PC-3 (cell line): Measurements from ENCODE around the gene GNPDA1.
A peak's percentile ranks its signal among the peaks of the same experiment; 100 is the strongest.

ENCODE experiments used
- EZH2 ChIP-seq: fragments of 300-600 bp; sonication (generic); IDR thresholded peaks from one replicate; pipeline ENCODE4 v1.6.1; 2017; ENCODE audit warnings: antibody characterized with exemption, mild to moderate bottlenecking, low read length; ENCODE audit not compliant: unreplicated experiment
- TF ChIP-seq, protein P1 (sequence below): fragments of 300-600 bp; sonication (generic); conservative IDR thresholded peaks from 2 replicates; pipeline ENCODE4 v1.5.1; 2017; ENCODE audit warnings: antibody characterized with exemption, low read depth, mild to moderate bottlenecking, low read length

DNA sequence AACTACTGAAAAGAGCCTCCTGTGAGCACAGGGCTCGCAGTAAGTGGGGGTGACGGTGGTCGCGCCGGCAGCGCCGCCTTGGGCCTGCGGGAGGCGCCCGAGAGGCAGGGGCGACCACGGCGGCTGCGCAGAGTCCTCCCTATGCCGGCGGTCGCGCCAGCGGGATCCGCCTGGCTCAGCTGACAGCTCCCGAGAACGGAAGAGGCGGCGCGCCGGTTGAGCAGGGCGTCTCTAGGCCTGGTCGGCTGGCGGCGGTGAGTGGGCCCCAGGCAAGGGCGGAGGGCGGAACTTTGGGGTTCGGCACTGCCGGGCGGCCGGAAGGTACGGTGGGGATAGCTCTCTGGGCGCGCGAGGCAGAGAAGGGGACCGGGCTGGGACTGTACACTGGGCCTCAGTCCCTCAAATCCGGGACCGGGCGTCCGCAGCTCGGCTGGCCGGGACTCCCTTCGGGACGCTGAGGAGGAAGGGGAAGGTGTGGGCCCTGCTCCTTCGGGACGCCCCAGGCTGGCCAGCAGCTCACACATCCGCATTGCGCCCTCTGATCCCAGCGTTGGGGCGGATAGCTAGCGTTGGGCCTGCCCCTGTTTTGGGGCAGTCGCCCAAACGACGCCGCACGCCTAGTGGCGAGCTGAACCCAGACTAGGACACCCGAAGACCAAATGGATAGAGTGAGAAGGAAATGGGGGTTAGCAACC, 43.8 kb downstream of the GNPDA1 start, which contains the start of gene RNF14:
- TF ChIP-seq, protein P1, sequence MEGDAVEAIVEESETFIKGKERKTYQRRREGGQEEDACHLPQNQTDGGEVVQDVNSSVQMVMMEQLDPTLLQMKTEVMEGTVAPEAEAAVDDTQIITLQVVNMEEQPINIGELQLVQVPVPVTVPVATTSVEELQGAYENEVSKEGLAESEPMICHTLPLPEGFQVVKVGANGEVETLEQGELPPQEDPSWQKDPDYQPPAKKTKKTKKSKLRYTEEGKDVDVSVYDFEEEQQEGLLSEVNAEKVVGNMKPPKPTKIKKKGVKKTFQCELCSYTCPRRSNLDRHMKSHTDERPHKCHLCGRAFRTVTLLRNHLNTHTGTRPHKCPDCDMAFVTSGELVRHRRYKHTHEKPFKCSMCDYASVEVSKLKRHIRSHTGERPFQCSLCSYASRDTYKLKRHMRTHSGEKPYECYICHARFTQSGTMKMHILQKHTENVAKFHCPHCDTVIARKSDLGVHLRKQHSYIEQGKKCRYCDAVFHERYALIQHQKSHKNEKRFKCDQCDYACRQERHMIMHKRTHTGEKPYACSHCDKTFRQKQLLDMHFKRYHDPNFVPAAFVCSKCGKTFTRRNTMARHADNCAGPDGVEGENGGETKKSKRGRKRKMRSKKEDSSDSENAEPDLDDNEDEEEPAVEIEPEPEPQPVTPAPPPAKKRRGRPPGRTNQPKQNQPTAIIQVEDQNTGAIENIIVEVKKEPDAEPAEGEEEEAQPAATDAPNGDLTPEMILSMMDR: peak; percentile 77
- TF ChIP-seq EZH2: no peak
